AG04449 (cell line): ENCODE data around the gene RPS10.

Experiments
- CTCF ChIA-PET: fragments of 350-600 bp; formaldehyde crosslinking; extraction: SDS; loops from one replicate; lab custom pipeline; 2021; ENCODE audit warnings: antibody characterized with exemption; lab: Yijun Ruan, JAX
- POLR2A ChIA-PET: fragments of 400-600, 350-600 bp; formaldehyde crosslinking; extraction: SDS; loops from one replicate; lab custom pipeline; 2020; ENCODE audit warnings: antibody characterized with exemption, inconsistent platforms; lab: Yijun Ruan, JAX
- DNase-seq: peaks from one replicate; pipeline ENCODE4 v3.0.0-alpha.2; 2010; ENCODE audit warnings: low read depth, low spot score
- H3K4me3 ChIP-seq: 2 replicates; pipeline ENCODE4 v1.5.1; 2011; ENCODE audit warnings: low read depth, mild to moderate bottlenecking, control low read depth, low read length
- CTCF ChIP-seq: IDR thresholded peaks from one replicate; pipeline ENCODE4 v1.5.1; 2011; ENCODE audit warnings: mild to moderate bottlenecking, moderate library complexity, low read length, control low read depth, inconsistent platforms; ENCODE audit not compliant: insufficient read depth; ENCODE audit errors: missing control alignments

RPS10 gene

DNA sequence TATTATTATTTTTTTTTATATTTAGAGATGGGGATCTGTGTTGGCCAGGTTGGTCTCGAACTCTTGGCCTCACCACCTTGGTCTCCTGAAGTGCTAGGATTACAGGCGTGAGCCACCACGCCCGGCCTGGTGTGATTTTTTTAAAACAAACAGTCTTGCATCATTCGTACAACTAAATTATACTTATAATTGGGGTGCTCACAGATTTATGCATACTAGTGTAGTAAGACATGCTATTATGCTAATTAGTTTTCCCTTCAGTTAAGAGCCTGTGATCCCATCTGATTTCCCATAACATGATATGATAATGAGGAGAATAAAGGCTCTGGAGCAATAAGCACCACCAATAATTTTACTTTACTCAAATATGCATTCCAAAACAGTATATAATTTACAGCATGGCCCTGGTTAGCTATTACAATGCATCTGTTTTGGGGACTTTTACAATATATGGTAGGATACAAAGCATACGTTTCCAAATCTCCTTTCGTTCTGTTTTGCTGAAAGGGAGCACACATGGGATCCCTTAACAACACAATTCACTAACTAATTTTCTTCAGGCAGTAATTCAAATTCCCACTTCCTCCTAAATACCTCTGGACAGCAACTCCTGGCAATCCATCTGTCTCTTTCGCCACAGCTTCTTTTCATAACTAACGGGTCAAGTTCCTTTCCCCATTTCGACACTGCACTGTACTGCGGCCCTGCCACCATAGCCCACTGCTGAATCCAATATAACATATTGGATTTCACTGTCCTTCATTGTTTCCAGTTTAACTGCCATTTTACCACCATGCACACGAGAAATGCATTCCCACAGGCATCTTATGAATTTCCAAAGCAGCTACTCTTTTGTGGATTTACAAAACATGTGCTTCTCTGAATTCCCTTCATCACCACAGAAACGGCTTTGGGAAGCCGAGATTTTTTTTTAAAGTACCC, 35.1 kb downstream of the RPS10 start:
- peak overlapping the region; percentile 83 for H3K4me3 ChIP-seq
- POLR2A ChIA-PET: interaction anchor here (0.6 to 2.2 kb wide), 3 partner anchors 35 to 219 kb away, joined by 3 to 6 read pairs (median 3); partner anchors contain the start of genes HMGA1 and RPS10
- CTCF ChIA-PET: interaction anchor here (0.6 to 4.4 kb wide), 10 partner anchors 10 to 885 kb away, joined by 3 to 27 read pairs (median 4); partner anchors contain the start of gene SMIM29
- no peak for TF ChIP-seq CTCF
- peak; percentile 58 for DNase-seq

DNA sequence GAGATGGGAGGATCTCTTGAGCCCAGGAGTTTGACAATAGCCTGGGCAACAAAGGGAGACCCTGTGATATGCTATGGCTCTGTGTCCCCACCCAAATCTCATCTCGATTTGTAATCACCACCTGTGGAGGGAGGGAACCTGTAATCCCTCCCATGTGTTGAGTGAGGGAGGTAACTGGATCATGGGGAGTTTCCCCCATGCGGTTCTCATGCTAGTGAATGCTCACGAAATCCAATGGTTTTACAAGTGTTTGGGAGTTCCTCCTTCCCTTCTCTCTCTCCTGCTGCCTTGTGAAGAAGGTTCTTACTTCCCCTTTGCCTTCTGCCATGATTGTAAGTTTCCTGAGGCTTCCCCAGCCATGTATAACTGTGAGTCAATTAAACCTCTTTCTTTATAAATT, 36.8 kb downstream of the RPS10 start:
- no peak for TF ChIP-seq CTCF
- ChIA-PET CTCF (no interaction called here), POLR2A (no interaction called here)
- no peak for DNase-seq
- H3K4me3 ChIP-seq: no peak overlapping the region

DNA sequence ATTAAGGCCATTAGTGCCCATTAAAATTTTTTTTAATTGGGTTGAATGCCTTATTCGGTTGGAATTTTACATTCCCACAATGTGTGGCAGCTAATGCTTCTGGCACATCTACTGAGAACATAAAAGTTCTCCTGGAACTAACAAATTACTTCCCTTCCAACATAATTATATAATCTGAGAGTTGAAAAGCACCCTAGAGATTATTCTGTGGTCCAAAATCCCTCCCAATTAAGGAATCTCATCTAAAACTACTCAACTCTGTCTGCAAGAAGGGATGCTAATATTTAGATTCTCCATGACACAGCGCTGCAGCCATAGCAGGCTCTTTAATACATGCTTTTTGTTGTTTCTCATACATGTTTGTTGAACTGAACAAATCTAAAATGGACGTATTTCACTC, 37.4 kb downstream of the RPS10 start:
- ChIA-PET POLR2A (no interaction called here), CTCF (no interaction called here)
- H3K4me3 ChIP-seq: no peak overlapping the region
- DNase-seq: no peak
- TF ChIP-seq CTCF: no peak

DNA sequence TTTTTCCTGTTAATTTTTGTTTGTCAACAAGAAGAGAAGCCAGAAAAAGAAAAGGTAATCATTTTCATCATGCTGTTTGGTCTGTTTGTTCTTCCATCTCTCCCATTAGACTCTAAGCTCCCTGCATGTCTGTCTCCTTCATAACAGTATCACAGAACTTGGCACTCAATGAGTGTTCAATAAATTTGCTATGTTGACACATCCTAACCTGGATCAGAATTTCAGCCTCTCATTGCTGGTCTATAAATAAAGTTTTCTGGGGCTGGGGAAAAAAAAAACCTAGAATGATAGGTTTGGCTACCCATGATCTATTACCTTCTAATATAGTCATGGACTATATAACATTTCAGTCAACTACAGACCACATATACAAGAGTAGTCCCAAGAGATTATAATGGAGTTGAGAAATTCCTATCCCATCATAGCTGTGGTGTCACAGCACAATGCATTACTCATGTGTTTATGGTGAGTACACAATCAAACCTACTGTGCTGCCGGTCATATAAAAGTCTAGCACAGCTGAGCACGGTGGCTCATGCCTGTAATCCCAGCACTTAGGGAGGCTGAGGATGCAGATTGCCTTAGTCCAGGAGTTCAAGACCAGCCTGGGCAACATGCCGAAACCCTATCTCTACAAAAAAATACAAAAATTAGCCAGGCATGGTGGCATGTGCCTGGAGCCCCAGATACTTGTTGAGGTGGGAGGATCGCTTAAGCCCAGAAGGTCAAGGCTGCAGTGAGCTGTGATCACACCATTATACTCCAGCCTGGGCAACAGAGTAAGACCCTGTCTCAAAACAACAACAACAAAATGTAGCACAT, 39.3 kb downstream of the RPS10 start:
- DNase-seq: peak; percentile 76
- no peak for TF ChIP-seq CTCF
- ChIA-PET POLR2A (no interaction called here), CTCF (interaction anchor here (0.6 to 1.5 kb wide), 5 partner anchors 9 to 191 kb away, joined by 3 to 6 read pairs (median 4); partner anchors contain the start of gene SMIM29)
- H3K4me3 ChIP-seq: no peak overlapping the region

GRCh38 chr6:34385793-34386195, 40.1 kb downstream of the RPS10 start:
- H3K4me3 ChIP-seq: no peak overlapping the region
- ChIA-PET POLR2A (no interaction called here), CTCF (interaction anchor here (0.8 to 1.2 kb wide), 2 partner anchors 10 to 189 kb away, joined by 3 to 4 read pairs; no protein-coding TSS in a partner anchor)
- DNase-seq: no peak
- TF ChIP-seq CTCF: no peak
